IMR-90 (cell line): ENCODE results near the gene KANSL1L. TPM values are rescaled to one million over a fixed set of nuclear protein-coding genes. Genes with fewer than 3 reads are reported as not detected.
A peak's percentile ranks its signal among the peaks of the same experiment; 100 is the strongest.

Experiments used
- ATAC-seq: fragments of 200-7000 bp; cut with Tn5 transposase; 2 replicates; pipeline ENCODE4 v1.9.1; 2020; ENCODE audit warnings: low read depth, mild to moderate bottlenecking, moderate library complexity
- BruUV-seq: library from RNA; stranded (reverse); fragments of 400-500 nt; replicated peaks from 2 replicates; lab custom pipeline; 2021; lab: Mats Ljungman, UMichigan
- CTCF ChIA-PET: fragments of 300-600 bp; formaldehyde crosslinking; extraction: SDS; loops from one replicate; lab custom pipeline; 2021; ENCODE audit warnings: antibody characterized with exemption; lab: Yijun Ruan, JAX
- POLR2A ChIA-PET: fragments of 300-600 bp; sonication (Branson Sonifier 250); formaldehyde crosslinking; loops from one replicate; lab custom pipeline; 2022; ENCODE audit warnings: antibody characterized with exemption; ENCODE audit not compliant: unreplicated experiment; lab: Charles Lee
- DNase-seq: peaks from one replicate; pipeline ENCODE4 v3.0.0; 2013
- H2AFZ ChIP-seq: replicated peaks from 2 replicates; pipeline ENCODE3; 2013; ENCODE audit warnings: low read length, mild to moderate bottlenecking; ENCODE audit not compliant: poor library complexity
- H2AK5ac ChIP-seq: 2 replicates; pipeline ENCODE4 v1.6.1; 2013; ENCODE audit warnings: low read depth, low read length, inconsistent platforms
- H2AK9ac ChIP-seq: replicated peaks from 2 replicates; pipeline ENCODE3; 2013; ENCODE audit warnings: mild to moderate bottlenecking, low read depth, low read length, moderate library complexity; ENCODE audit not compliant: poor library complexity
- H2BK120ac ChIP-seq: 2 replicates; pipeline ENCODE4 v1.6.1; 2013; ENCODE audit warnings: low read depth, low read length, inconsistent platforms
- H2BK15ac ChIP-seq: 3 replicates; pipeline ENCODE4 v1.6.1; 2013; ENCODE audit warnings: low read depth, low read length, inconsistent platforms
- H2BK20ac ChIP-seq: 2 replicates; pipeline ENCODE4 v1.6.1; 2013; ENCODE audit warnings: low read depth, mild to moderate bottlenecking, inconsistent platforms, low read length, moderate library complexity
- H2BK5ac ChIP-seq: 2 replicates; pipeline ENCODE4 v1.6.1; 2013; ENCODE audit warnings: mild to moderate bottlenecking, low read depth, low read length, inconsistent platforms; ENCODE audit not compliant: poor library complexity, severe bottlenecking
- H3K14ac ChIP-seq: replicated peaks from 2 replicates; pipeline ENCODE4 v1.6.1; 2013; ENCODE audit warnings: low read depth, low read length, inconsistent platforms
- H3K18ac ChIP-seq: 2 replicates; pipeline ENCODE4 v1.6.1; 2013; ENCODE audit warnings: low read depth, low read length, control low read depth
- H3K23ac ChIP-seq: 2 replicates; pipeline ENCODE4 v1.6.1; 2013; ENCODE audit warnings: low read depth, low read length, inconsistent platforms
- H3K27ac ChIP-seq: 2 replicates; pipeline ENCODE4 v1.5.1; 2013; ENCODE audit warnings: mild to moderate bottlenecking, control low read depth, low read length; ENCODE audit not compliant: insufficient read depth
- H3K27me3 ChIP-seq: 2 replicates; pipeline ENCODE4 v1.6.1; 2013; ENCODE audit warnings: low read length; ENCODE audit not compliant: control insufficient read depth, insufficient read depth
- H3K36me3 ChIP-seq: 2 replicates; pipeline ENCODE4 v1.6.1; 2013; ENCODE audit warnings: low read length, mixed read lengths; ENCODE audit not compliant: control insufficient read depth, insufficient read depth
- H3K4ac ChIP-seq: 2 replicates; pipeline ENCODE4 v1.6.1; 2013; ENCODE audit warnings: low read depth, low read length, inconsistent platforms
- H3K4me1 ChIP-seq: 2 replicates; pipeline ENCODE4 v1.6.1; 2013; ENCODE audit warnings: low read length, mixed read lengths; ENCODE audit not compliant: control insufficient read depth, insufficient read depth
- H3K4me2 ChIP-seq: 2 replicates; pipeline ENCODE4 v1.6.1; 2013; ENCODE audit warnings: low read depth, mild to moderate bottlenecking, control low read depth, low read length, moderate library complexity
- H3K4me3 ChIP-seq: 2 replicates; pipeline ENCODE4 v1.5.1; 2013; ENCODE audit warnings: low read depth, mild to moderate bottlenecking, control low read depth, low read length, moderate library complexity; ENCODE audit not compliant: insufficient read depth
- H3K56ac ChIP-seq: 2 replicates; pipeline ENCODE4 v1.6.1; 2013; ENCODE audit warnings: low read length, inconsistent platforms; ENCODE audit not compliant: insufficient read depth; ENCODE audit errors: extremely low read depth
- H3K79me1 ChIP-seq, 2 experiments: 2 replicates each; pipeline ENCODE4 v1.6.1; 2013; ENCODE audit warnings: low read length in 2 of 2, inconsistent platforms in 1 of 2, low read depth in 1 of 2
- H3K9ac ChIP-seq: 2 replicates; pipeline ENCODE4 v1.6.1; 2013; ENCODE audit warnings: low read depth, low read length, control low read depth
- H3K9me1 ChIP-seq: 2 replicates; pipeline ENCODE4 v1.6.1; 2013; ENCODE audit warnings: low read length, inconsistent platforms; ENCODE audit not compliant: insufficient read depth
- H3K9me3 ChIP-seq: 2 replicates; pipeline ENCODE4 v1.6.1; 2013; ENCODE audit warnings: low read length; ENCODE audit not compliant: control insufficient read depth, insufficient read depth
- H4K20me1 ChIP-seq: 2 replicates; pipeline ENCODE4 v1.6.1; 2013; ENCODE audit warnings: low read length, inconsistent platforms; ENCODE audit not compliant: insufficient read depth
- H4K5ac ChIP-seq: 2 replicates; pipeline ENCODE4 v1.6.1; 2013; ENCODE audit warnings: mild to moderate bottlenecking, low read depth, low read length, control low read depth
- H4K8ac ChIP-seq, 2 experiments: 2 replicates each; pipeline ENCODE4 v1.6.1; 2013; ENCODE audit warnings: low read depth in 2 of 2, low read length in 2 of 2, control low read depth in 1 of 2, inconsistent platforms in 1 of 2
- H4K91ac ChIP-seq: 2 replicates; pipeline ENCODE4 v1.6.1; 2013; ENCODE audit warnings: low read depth, low read length, inconsistent platforms; ENCODE audit not compliant: insufficient read depth
- BHLHE40 ChIP-seq: fragments of 150-350 bp; IDR thresholded peaks from 2 replicates; pipeline ENCODE4 v1.6.1; 2016; ENCODE audit warnings: mild to moderate bottlenecking, low read depth, low read length
- CEBPB ChIP-seq: IDR thresholded peaks from 2 replicates; pipeline ENCODE4 v1.6.1; 2012; ENCODE audit warnings: low read depth, low read length, improper control_type of control experiment
- RCOR1 ChIP-seq: IDR thresholded peaks from 2 replicates; pipeline ENCODE4 v1.6.1; 2012; ENCODE audit warnings: mild to moderate bottlenecking, low read length, improper control_type of control experiment; ENCODE audit not compliant: insufficient replicate concordance
- WGBS, 2 experiments: methylation state at CpG; one replicate each; pipeline versions ENCODE4 v1.1.5 to v1.1.7; 2013; ENCODE audit warnings: missing lambda C conversion rate in 2 of 2; ENCODE audit not compliant: insufficient read length in 1 of 2; ENCODE audit errors: extremely low coverage in 2 of 2; 5-methylcytosine and 5-hydroxymethylcytosine counted together
- dilution Hi-C: fragments of 300-500 bp; cut with HindIII; formaldehyde crosslinking; loops from one replicate; pipeline ENCODE4 v1.14.3; 2018; ENCODE audit warnings: low sequenced_read_pairs; ENCODE audit not compliant: unreplicated experiment
- in situ Hi-C: fragments of 300-500 bp; cut with MboI; formaldehyde crosslinking; loops from 3 replicates; pipeline ENCODE4 v1.14.3; 2019; ENCODE audit warnings: low sequenced_read_pairs, inconsistent platforms, mixed read lengths
- intact Hi-C: fragments of 100-400 bp; cut with micrococcal nuclease; formaldehyde crosslinking; loops from 2 replicates; pipeline ENCODE4 v1.10.0; 2022
- polyA plus RNA-seq, 3 experiments: library from polyadenylated mRNA; depleted of rRNA; stranded (reverse); fragments of >200 nt; gene quantifications; 2 replicates each; pipeline ENCODE4 v1.2.3, GENCODE V29; 2012; ENCODE audit warnings: low replicate concordance in 1 of 3
- total RNA-seq: library from RNA; depleted of rRNA; stranded (reverse); fragments of >200 nt; gene quantifications from 2 replicates; pipeline ENCODE4 v1.2.3, GENCODE V29; 2012

The KANSL1L gene
- total and polyA plus RNA-seq, 2 of the 4 experiments (the other 2 are of a cell fraction): 3.1 to 7.2 TPM

DNA sequence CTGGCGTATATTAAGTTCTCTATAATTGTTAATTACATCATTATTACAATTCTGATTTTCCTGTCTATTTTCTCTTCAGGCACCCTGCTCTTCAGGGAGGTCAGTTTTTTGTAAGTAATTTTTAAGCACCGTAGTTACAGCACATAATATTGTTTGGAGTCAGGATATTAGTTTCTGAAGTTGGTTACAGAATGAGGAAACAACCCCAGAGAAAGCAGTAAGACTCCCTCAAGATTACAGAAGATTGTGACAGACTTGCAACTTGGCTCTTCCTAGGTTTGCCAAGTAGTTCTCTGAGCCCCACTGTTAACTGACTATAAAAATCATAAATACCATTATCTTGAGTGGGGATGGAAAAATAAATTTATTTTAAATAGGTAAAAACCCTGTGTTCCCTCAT, 167.8 kb downstream of the KANSL1L start:
- dilution Hi-C loops: no loop called here
- H3K27ac ChIP-seq: no peak overlapping the region
- no peak overlapping the region for H2BK5ac ChIP-seq
- H3K4me2 ChIP-seq: peak overlapping the region; percentile 97
- POLR2A ChIA-PET: no interaction called here
- BruUV-seq: no TSS peak
- peak overlapping the region; percentile 94 for H3K4me3 ChIP-seq
- no peak overlapping the region for H3K18ac ChIP-seq
- H4K8ac ChIP-seq: peak overlapping the region in 1 of 2 experiments; percentile 90; a peak in 1 of 4 replicates
- H3K9ac ChIP-seq: peak overlapping the region; percentile 89
- no peak for ATAC-seq
- no peaks in the 10 kb centered on the region for H3K27me3 ChIP-seq
- H3K36me3 ChIP-seq: peaks cover 4% of the 10 kb centered on the region
- intact Hi-C loops: no loop called here
- H4K91ac ChIP-seq: no peak overlapping the region
- no peak overlapping the region for H2AK5ac ChIP-seq
- no peak overlapping the region for H3K56ac ChIP-seq
- CTCF ChIA-PET: interaction anchor here (1.1 kb wide), 1 partner anchor 192 kb away, joined by 3 read pairs; no protein-coding TSS in a partner anchor
- H3K4me1 ChIP-seq: peaks cover 5% of the 10 kb centered on the region
- H4K20me1 ChIP-seq: peaks cover 3% of the 10 kb centered on the region; the same call in 1 of the 2 replicates
- H3K9me1 ChIP-seq: no peaks in the 10 kb centered on the region
- in situ Hi-C loops: no loop called here
- H3K9me3 ChIP-seq: no peaks in the 10 kb centered on the region
- no peak overlapping the region for H2BK20ac ChIP-seq
- H3K4ac ChIP-seq: no peak overlapping the region
- H4K5ac ChIP-seq: no peak overlapping the region; the same call in 1 of the 2 replicates
- H3K79me1 ChIP-seq: peaks cover 3 to 22% of the 10 kb centered on the region in 2 experiments; a peak in 3 of 4 replicates
- TF ChIP-seq CEBPB (peak; percentile 25; the same call in 1 of the 2 replicates), BHLHE40 (no peak), RCOR1 (no peak)
- no peak overlapping the region for H2BK120ac ChIP-seq
- no peak overlapping the region for H2AFZ ChIP-seq
- WGBS, 2 experiments: no CpG with 5 or more reads among the region's 2 CpGs
- no peak overlapping the region; the same call in 1 of the 2 replicates for H3K14ac ChIP-seq
- DNase-seq: no peak
- no peak overlapping the region for H2AK9ac ChIP-seq
- no peak overlapping the region for H2BK15ac ChIP-seq
- H3K23ac ChIP-seq: 0 out of 2 replicates have a peak overlapping the region, but pooled peaks have one; percentile 46
